NOMO-1 treated with DMSO at 0.1 percent for 48 hours (cell line): ENCODE data around the gene NCF2.

Source experiments
- DNase-seq: peaks from one replicate; lab custom pipeline; 2025; ENCODE audit not compliant: unreplicated experiment; lab: John Stamatoyannopoulos, UW

NCF2 gene

GRCh38 chr1:183553764-183554163, 36.5 kb downstream of the NCF2 start:
- no peak for DNase-seq

GRCh38 chr1:183553331-183553730, 36.9 kb downstream of the NCF2 start:
- DNase-seq: no peak

- DNase-seq: no peak
Measured at GRCh38 chr1:183552891-183553290, 37.4 kb downstream of the NCF2 start.

GRCh38 chr1:183552441-183552840, 37.8 kb downstream of the NCF2 start:
- no peak for DNase-seq

GRCh38 chr1:183551924-183552323, 38.3 kb downstream of the NCF2 start:
- no peak for DNase-seq

- DNase-seq: no peak
Measured at GRCh38 chr1:183550915-183551314, 39.3 kb downstream of the NCF2 start.

GRCh38 chr1:183548116-183548515, 42.1 kb downstream of the NCF2 start:
- DNase-seq: no peak

- no peak for DNase-seq
Measured at GRCh38 chr1:183546427-183546826, 43.8 kb downstream of the NCF2 start.

- no peak for DNase-seq
Measured at GRCh38 chr1:183544598-183545297, 45.5 kb downstream of the NCF2 start.

- DNase-seq: peak; percentile 50
Measured at GRCh38 chr1:183543619-183544204, 46.5 kb downstream of the NCF2 start.

GRCh38 chr1:183537405-183537804, 52.9 kb downstream of the NCF2 start:
- DNase-seq: no peak

GRCh38 chr1:183533617-183534174, 56.6 kb downstream of the NCF2 start:
- no peak for DNase-seq

GRCh38 chr1:183528577-183528976, 61.7 kb downstream of the NCF2 start:
- DNase-seq: no peak

- no peak for DNase-seq
Measured at GRCh38 chr1:183522104-183522503, 68.2 kb downstream of the NCF2 start.

GRCh38 chr1:183520379-183520778, 69.9 kb downstream of the NCF2 start:
- no peak for DNase-seq

- no peak for DNase-seq
Measured at GRCh38 chr1:183517401-183517800, 72.9 kb downstream of the NCF2 start.

- no peak for DNase-seq
Measured at GRCh38 chr1:183516725-183517124, 73.5 kb downstream of the NCF2 start.

- DNase-seq: no peak
Measured at GRCh38 chr1:183515002-183515689, 75.1 kb downstream of the NCF2 start.

- no peak for DNase-seq
Measured at GRCh38 chr1:183514235-183514634, 76.0 kb downstream of the NCF2 start.

- DNase-seq: no peak
Measured at GRCh38 chr1:183512450-183512849, 77.8 kb downstream of the NCF2 start.

- no peak for DNase-seq
Measured at GRCh38 chr1:183508694-183509093, 81.6 kb downstream of the NCF2 start.

- DNase-seq: no peak
Measured at GRCh38 chr1:183506561-183506960, 83.7 kb downstream of the NCF2 start.
